ENCODE data around the gene EMP2.
"Not testable (repeated sequence)": the region's sequence is repeated elsewhere in the genome, so short reads cannot be mapped to it uniquely, and the experiment has no call there.

The EMP2 gene

GRCh38 chr16:10579965-10580882 is at the start of gene EMP2:
Gene EMP2, minus strand, starts transcription at chr16:10580598. Its CDS starts 32,981 bp downstream, at chr16:10547617.
- DNase-seq, result no peak

- DNase-seq, result no peak
These were observed 49.2 kb upstream of the EMP2 start for GRCh38 chr16:10629592-10629963.

- no peak for DNase-seq
These were observed 45.4 kb upstream of the EMP2 start for GRCh38 chr16:10625595-10626357.

- DNase-seq, result no peak
These were observed 44.1 kb upstream of the EMP2 start for GRCh38 chr16:10624527-10624926.

GRCh38 chr16:10623059-10623458 is 42.7 kb upstream of the EMP2 start:
- no peak for DNase-seq

- no peak for DNase-seq
These were observed 41.9 kb upstream of the EMP2 start for GRCh38 chr16:10622036-10622921.

GRCh38 chr16:10621216-10621949 is 41.0 kb upstream of the EMP2 start:
- not testable (repeated sequence) for DNase-seq

GRCh38 chr16:10620120-10620519 is 39.7 kb upstream of the EMP2 start:
- DNase-seq, result no peak

GRCh38 chr16:10619271-10619849 is 39.0 kb upstream of the EMP2 start:
- DNase-seq, result no peak

GRCh38 chr16:10618710-10619209 is 38.4 kb upstream of the EMP2 start:
- DNase-seq, result no peak

- DNase-seq, result no peak
These were observed 37.4 kb upstream of the EMP2 start for GRCh38 chr16:10617662-10618420.

GRCh38 chr16:10616756-10617640 is 36.6 kb upstream of the EMP2 start:
- no peak for DNase-seq

- DNase-seq, result no peak
These were observed 36.0 kb upstream of the EMP2 start for GRCh38 chr16:10616419-10616755.

GRCh38 chr16:10614685-10615084 is 34.3 kb upstream of the EMP2 start:
- DNase-seq, result no peak

GRCh38 chr16:10613785-10614485 is 33.5 kb upstream of the EMP2 start:
- DNase-seq, result no peak

- no peak for DNase-seq
These were observed 32.3 kb upstream of the EMP2 start for GRCh38 chr16:10612649-10613179.

GRCh38 chr16:10611825-10612342 is 31.5 kb upstream of the EMP2 start:
- no peak for DNase-seq

GRCh38 chr16:10610499-10611184 is 30.2 kb upstream of the EMP2 start:
- no peak for DNase-seq
